Type B pancreatic cell (in vitro differentiated cells): ENCODE data around the gene PER1. TPM values are rescaled to one million over a fixed set of nuclear protein-coding genes. Genes with fewer than 3 reads are reported as not detected.
A peak's percentile ranks its signal among the peaks of the same experiment; 100 is the strongest.

Experiments used
- DNase-seq: peaks from one replicate; pipeline ENCODE4 v3.0.0; 2021; ENCODE audit warnings: mixed read lengths; ENCODE audit not compliant: unreplicated experiment; ENCODE audit errors: extremely low spot score
- H3K27ac Mint-ChIP-seq: 2 replicates; pipeline ENCODE4 v1.8.0; 2021; ENCODE audit warnings: mild to moderate bottlenecking, mixed read lengths
- H3K27me3 Mint-ChIP-seq: 2 replicates; pipeline ENCODE4 v1.8.0; 2021; ENCODE audit warnings: mixed read lengths
- H3K36me3 Mint-ChIP-seq: 2 replicates; pipeline ENCODE4 v1.8.0; 2021; ENCODE audit warnings: mixed read lengths
- H3K4me1 Mint-ChIP-seq: one replicate; pipeline ENCODE4 v1.8.0; 2021; ENCODE audit warnings: mixed read lengths; ENCODE audit not compliant: unreplicated experiment
- H3K4me3 Mint-ChIP-seq: 2 replicates; pipeline ENCODE4 v1.8.0; 2021; ENCODE audit warnings: mild to moderate bottlenecking, mixed read lengths
- H3K9me3 Mint-ChIP-seq: 2 replicates; pipeline ENCODE4 v1.8.0; 2021; ENCODE audit warnings: mixed read lengths
- total RNA-seq: library from RNA; stranded (reverse); gene quantifications from 2 replicates; pipeline ENCODE4 v1.2.1, GENCODE V29; 2021; ENCODE audit warnings: low replicate concordance
- TF ChIP-seq, protein P1 (sequence below): fragments of 200-600 bp; sonication (generic); conservative IDR thresholded peaks from 2 replicates; pipeline ENCODE4 v1.5.0; 2021; ENCODE audit warnings: antibody characterized with exemption, mild to moderate bottlenecking

PER1 gene
- total RNA-seq, 1 donor from 2014 or later, result 33.2 TPM

DNA sequence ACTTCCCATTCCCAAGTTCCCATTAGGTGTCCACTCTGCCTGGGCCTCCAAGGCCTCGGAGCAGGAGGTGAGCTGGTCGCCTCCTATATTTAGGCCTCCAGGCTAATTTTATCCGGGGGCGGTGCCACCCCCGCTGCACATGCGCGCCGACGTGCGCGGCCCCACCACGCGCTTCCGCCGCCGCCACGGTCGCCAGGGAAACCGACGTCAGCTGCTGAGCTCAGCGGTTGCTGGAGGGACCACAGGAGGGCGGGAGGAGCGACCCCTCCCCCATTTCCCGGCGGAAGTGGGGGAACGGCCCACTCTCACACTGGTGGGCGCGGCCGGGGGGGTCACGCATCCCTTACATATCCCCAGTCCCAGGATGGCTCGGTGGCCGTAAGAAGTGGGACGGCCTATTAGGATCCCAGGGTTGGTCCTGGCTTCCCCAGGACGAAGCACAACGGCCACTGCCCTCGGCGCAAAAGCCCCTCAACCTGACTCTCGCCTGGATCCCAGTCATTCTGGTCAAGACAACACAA, 1.0 kb downstream of the PER1 start:
- Mint-ChIP-seq H3K4me3 (peak overlapping the region; percentile 97), H3K36me3 (no peaks in the 10 kb centered on the region), H3K9me3 (no peaks in the 10 kb centered on the region), H3K27ac (no peak overlapping the region), H3K4me1 (peaks cover 21% of the 10 kb centered on the region), H3K27me3 (peaks cover 4% of the 10 kb centered on the region)
- TF ChIP-seq, protein P1, sequence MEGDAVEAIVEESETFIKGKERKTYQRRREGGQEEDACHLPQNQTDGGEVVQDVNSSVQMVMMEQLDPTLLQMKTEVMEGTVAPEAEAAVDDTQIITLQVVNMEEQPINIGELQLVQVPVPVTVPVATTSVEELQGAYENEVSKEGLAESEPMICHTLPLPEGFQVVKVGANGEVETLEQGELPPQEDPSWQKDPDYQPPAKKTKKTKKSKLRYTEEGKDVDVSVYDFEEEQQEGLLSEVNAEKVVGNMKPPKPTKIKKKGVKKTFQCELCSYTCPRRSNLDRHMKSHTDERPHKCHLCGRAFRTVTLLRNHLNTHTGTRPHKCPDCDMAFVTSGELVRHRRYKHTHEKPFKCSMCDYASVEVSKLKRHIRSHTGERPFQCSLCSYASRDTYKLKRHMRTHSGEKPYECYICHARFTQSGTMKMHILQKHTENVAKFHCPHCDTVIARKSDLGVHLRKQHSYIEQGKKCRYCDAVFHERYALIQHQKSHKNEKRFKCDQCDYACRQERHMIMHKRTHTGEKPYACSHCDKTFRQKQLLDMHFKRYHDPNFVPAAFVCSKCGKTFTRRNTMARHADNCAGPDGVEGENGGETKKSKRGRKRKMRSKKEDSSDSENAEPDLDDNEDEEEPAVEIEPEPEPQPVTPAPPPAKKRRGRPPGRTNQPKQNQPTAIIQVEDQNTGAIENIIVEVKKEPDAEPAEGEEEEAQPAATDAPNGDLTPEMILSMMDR, result no peak
- no peak for DNase-seq

DNA sequence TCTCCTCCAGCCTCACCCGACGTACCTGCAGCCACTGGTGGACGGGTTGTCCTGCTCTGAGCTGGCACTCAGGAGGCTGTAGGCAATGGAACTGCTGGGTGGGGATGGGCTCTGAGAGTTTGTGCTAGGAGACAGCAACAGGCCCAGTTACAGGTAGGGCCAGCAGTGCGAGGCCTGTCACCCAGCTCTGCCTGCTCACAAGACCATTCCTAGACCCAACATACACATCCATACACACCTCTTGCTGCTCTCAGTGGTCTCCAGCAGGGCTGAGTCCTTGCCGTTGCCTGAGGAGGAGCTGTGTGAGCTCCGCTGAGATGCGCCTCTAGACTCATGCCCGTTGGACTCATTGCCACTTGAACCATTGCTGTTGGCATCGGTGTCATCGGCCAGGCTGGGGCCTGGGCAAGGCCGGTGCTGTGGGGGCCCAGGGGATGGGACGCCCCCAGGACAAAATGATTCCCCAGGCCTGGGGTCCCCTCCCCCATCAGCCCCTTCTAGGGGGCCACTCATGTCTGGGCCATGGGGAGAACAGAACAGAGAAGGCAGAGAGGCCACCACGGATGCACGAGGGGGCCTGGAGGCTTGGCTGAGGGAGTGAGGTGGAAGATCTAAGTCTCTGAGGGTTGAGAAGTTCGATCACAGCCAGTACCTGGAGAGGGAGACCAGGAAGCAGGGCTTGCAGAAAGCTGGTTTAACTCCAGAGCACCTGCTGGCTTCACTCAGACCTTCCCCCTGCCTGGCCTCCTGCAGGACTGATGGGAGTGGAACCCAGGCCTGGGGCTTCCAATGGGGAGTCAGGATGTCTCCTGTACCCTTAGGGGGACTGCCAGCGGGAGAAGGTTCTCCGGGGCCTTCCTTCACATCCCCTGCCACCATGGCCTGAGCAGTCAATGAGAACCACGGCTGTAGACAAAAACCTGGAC, 1.7 kb downstream of the PER1 start:
- TF ChIP-seq, protein P1, result no peak
- Mint-ChIP-seq H3K9me3 (no peaks in the 10 kb centered on the region), H3K4me1 (peaks cover 21% of the 10 kb centered on the region), H3K36me3 (no peaks in the 10 kb centered on the region), H3K27ac (no peak overlapping the region), H3K27me3 (peaks cover 4% of the 10 kb centered on the region), H3K4me3 (peak overlapping the region; percentile 97)
- no peak for DNase-seq

DNA sequence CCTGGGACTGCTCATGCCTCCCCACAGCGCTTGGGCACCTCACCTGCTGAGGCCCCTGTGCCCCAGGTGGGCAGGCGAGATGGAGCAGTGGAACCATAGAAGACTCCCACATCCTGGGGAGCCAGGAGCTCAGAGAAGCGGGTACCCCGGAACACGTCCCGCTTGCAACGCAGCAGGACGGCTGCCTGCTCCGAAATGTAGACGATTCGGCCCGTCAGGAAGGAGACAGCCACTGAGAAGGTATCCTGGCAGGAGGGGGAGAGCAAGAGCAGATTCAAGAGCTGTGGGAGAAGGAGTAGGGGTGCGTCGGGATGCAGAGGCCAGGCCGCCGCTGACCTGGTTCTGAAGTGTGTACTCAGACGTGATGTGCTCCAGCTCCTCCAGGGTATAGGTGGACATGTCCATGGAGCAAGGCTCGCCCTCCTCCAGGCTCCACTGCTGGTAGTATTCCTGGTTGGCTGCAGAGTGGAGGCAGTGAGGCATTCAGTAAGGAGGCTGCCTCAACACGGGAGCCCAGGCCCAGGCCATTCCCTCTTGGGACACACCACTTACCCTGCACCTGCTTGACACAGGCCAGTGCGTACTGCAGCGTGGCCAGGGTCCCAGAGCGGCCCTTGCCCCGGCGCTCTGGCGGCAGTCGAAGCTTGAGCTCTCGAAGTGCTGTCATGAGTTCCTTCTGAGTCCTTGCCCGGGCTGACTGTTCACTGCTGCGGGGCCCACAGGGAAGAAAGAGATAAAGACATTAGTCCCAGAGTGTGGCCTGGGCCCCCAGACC, 2.6 kb downstream of the PER1 start:
- no peak for DNase-seq
- Mint-ChIP-seq H3K4me3 (no peak overlapping the region), H3K4me1 (peaks cover 21% of the 10 kb centered on the region), H3K27ac (peak overlapping the region; percentile 31), H3K36me3 (no peaks in the 10 kb centered on the region), H3K27me3 (peaks cover 4% of the 10 kb centered on the region), H3K9me3 (no peaks in the 10 kb centered on the region)
- TF ChIP-seq, protein P1, result no peak

DNA sequence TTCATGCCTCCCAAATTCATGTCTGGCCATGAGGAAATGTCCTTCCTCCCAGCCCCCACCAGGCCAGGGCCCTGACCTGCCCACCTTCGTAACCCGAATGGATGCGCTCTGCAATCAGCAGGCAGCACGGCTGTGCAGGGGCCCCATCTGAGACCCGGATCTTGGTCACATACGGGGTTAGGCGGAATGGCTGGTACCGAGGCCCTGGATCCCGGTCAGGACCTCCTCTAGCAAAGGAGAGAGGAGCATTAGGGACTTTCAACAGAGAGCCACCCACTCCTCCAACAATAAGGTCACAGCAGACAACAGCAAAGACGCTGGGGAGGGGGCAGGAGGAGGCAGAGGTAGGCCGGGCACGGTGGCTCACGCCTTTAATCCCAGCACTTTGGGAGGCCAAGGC, 3.6 kb downstream of the PER1 start:
- no peak for DNase-seq
- Mint-ChIP-seq H3K36me3 (no peaks in the 10 kb centered on the region), H3K4me1 (peaks cover 14% of the 10 kb centered on the region), H3K27me3 (peaks cover 4% of the 10 kb centered on the region), H3K9me3 (no peaks in the 10 kb centered on the region), H3K4me3 (no peak overlapping the region), H3K27ac (no peak overlapping the region)
- TF ChIP-seq, protein P1, result no peak

DNA sequence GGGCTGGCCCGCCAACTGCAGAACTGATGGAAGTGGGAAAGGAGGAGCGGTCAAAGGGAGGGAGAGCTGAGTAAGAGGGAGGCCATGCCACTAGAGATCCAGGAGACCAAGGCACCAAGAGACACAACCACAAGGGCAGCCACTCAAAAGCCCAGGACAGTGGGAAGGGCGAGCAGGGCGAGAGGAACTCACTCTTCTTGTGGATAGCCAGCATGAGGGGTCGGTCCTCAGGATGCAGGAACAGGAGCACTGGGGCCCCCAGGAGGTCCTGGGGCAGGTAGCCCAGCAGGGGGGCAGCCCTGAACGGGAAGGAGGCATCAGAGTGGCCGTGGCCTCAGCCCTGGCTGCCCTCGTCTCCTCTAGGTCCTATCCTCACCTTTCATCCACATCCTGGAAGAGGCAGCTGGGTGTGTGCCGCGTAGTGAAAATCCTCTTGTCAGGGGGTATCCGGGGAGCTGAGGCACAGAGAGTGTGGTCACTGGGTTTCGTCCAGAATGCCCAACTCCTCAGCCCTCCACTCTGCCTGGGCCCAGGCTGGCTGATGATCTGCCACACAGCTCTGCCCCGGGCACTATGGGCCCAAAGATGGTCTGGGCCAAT, 4.3 kb downstream of the PER1 start:
- H3K36me3 Mint-ChIP-seq, result no peaks in the 10 kb centered on the region
- no peak overlapping the region for H3K4me3 Mint-ChIP-seq
- peaks cover 7% of the 10 kb centered on the region for H3K4me1 Mint-ChIP-seq
- H3K9me3 Mint-ChIP-seq, result no peaks in the 10 kb centered on the region
- DNase-seq, result no peak
- H3K27ac Mint-ChIP-seq, result no peak overlapping the region
- TF ChIP-seq, protein P1, result no peak
- H3K27me3 Mint-ChIP-seq, result peaks cover 4% of the 10 kb centered on the region
